Gastrocnemius medialis (tissue), 4 donors: ENCODE data around the gene SLC66A3.

Source experiments
- POLR2A ChIP-seq, 2 donors: fragments of 450-650 bp; IDR thresholded peaks; one replicate each; pipeline ENCODE4 v1.6.1; 2017; ENCODE audit warnings: antibody characterized with exemption in 2 of 2, mild to moderate bottlenecking in 2 of 2, moderate library complexity in 2 of 2
- TF ChIP-seq, protein P1 (sequence below), 5 experiments: fragments of 450-650 bp in 3 of 5; fragments of 200-600 bp in 2 of 5; sonication (generic) in 2 of 5; IDR thresholded peaks in 4 of 5; conservative IDR thresholded peaks in 1 of 5; 1 replicate in 4 of 5; 2 replicates in 1 of 5; pipeline ENCODE4 v1.5.1; 2016 to 2019; ENCODE audit warnings: antibody characterized with exemption in 5 of 5, mild to moderate bottlenecking in 3 of 5, moderate library complexity in 3 of 5

DNA sequence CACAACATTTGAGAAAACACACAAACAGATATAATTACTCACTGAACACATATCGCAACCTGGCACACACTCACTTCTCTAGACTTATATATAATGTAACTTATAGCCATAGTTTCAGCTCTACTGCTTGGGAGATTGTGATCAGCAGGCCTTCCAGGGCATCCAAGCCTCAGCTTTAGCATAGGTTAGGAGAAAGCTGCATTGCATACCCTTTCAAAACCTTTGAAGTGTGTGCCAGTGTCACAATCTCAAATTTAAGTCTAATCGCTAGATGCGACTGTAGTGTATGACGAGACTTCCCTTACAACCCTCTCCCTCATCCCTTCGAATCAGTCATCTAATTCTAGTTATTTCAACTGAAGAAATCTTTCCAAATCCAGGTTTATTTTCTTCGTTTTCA, 30.9 kb downstream of the SLC66A3 start:
- TF ChIP-seq, protein P1, sequence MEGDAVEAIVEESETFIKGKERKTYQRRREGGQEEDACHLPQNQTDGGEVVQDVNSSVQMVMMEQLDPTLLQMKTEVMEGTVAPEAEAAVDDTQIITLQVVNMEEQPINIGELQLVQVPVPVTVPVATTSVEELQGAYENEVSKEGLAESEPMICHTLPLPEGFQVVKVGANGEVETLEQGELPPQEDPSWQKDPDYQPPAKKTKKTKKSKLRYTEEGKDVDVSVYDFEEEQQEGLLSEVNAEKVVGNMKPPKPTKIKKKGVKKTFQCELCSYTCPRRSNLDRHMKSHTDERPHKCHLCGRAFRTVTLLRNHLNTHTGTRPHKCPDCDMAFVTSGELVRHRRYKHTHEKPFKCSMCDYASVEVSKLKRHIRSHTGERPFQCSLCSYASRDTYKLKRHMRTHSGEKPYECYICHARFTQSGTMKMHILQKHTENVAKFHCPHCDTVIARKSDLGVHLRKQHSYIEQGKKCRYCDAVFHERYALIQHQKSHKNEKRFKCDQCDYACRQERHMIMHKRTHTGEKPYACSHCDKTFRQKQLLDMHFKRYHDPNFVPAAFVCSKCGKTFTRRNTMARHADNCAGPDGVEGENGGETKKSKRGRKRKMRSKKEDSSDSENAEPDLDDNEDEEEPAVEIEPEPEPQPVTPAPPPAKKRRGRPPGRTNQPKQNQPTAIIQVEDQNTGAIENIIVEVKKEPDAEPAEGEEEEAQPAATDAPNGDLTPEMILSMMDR (IDR thresholded peaks at IDR 0.05 in 4 of 5, conservative IDR thresholded peaks at IDR 0.05 in 1 of 5) = no peak
- TF ChIP-seq POLR2A (IDR thresholded peaks at IDR 0.05) = no peak
